GM19193 (cell line): Measurements from ENCODE around the gene IL10RB.

Experiments
- POLR2A ChIP-seq: IDR thresholded peaks from 4 replicates; pipeline ENCODE4 v1.6.1; 2011; ENCODE audit not compliant: insufficient read depth, insufficient read length; ENCODE audit errors: extremely low read depth

IL10RB gene

GRCh38 chr21:33257094-33257803 is 8.9 kb upstream of the IL10RB start:
- TF ChIP-seq POLR2A, result no peak

DNA sequence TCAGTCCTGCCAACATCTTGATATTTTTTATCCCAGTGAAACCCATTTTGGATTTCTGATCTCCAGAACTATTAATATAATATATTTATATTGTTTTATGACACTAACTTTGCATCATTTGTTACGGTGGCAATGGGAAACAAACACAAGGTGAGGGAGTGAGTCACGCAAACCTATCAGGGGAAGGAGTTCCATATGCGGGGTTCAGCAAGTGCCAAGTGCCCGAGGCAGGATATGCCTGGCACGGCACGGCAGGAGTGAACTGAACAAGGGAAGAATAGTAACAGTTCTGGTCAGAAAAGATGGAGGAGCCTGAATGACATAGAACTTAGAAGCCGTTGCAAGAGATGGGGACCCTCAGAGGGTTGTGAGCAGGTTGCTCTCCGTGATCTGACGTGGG is 7.7 kb upstream of the IL10RB start:
- TF ChIP-seq POLR2A, result no peak

GRCh38 chr21:33259428-33259827 is 6.7 kb upstream of the IL10RB start:
- no peak for TF ChIP-seq POLR2A

GRCh38 chr21:33259995-33260394 is 6.2 kb upstream of the IL10RB start:
- TF ChIP-seq POLR2A, result no peak

GRCh38 chr21:33261635-33262034 is 4.5 kb upstream of the IL10RB start:
- no peak for TF ChIP-seq POLR2A

- no peak for TF ChIP-seq POLR2A
These were observed 3.2 kb upstream of the IL10RB start for GRCh38 chr21:33262921-33263320.

GRCh38 chr21:33264561-33264960 is 1.6 kb upstream of the IL10RB start:
- TF ChIP-seq POLR2A, result no peak

DNA sequence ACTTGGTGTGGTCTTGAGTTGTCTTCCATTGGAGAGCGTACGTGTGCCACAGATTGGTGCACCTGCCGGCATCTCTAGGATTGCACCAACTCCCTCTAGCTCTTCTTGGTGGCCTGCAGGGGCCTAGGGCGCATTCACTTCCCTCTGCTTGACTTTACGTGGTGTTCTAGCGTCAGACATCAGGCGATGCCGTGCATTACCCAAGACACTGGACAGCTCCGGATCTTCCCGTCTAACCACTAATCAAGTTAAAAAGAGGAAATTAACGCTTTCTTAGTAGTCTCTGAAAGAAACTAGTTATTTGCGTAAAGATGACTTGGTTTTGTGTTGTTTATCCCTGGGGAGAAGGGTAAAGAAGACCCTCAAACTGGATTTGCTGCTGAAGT is 510 bp upstream of the IL10RB start:
- no peak for TF ChIP-seq POLR2A

GRCh38 chr21:33266789-33267135 is 595 bp downstream of the IL10RB start:
- peak; percentile 56 for TF ChIP-seq POLR2A

GRCh38 chr21:33267250-33267649 is 1.1 kb downstream of the IL10RB start:
- no peak for TF ChIP-seq POLR2A

- no peak for TF ChIP-seq POLR2A
These were observed 2.2 kb downstream of the IL10RB start for GRCh38 chr21:33268393-33268736.

DNA sequence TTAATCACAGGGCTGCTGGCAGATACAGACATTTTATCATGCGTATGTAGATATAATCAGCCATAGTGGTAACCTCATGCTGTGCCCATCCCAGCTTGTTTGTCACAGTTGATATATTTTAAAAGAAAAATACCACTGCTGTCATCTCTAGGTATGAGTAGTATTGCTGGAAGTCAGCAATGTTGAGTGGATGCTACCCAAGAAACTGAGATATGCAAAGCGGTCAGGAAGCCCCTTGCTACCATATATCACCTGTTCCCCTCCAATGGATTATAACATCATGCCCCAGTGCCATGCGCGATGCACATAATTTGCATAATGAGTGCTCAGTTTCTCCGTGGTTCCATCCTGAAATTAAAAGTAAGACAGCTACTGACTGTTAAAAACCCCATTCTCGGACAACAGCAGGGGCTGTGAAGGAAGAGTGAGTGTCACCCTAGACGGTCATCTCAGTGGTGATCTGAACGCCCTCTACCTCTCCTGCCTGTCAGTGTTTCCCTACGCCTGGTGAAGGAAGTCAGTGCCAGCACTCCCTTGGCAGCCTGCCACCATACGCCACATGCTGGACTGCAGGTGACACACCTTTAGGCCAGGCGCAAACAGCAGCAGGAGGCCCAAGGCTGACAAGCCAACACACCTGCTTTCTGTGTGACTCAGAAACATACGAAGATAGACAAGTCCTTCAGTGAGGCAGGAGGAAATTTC is 2.7 kb downstream of the IL10RB start:
- TF ChIP-seq POLR2A, result peak; percentile 57

GRCh38 chr21:33270986-33271385 is 4.8 kb downstream of the IL10RB start:
- no peak for TF ChIP-seq POLR2A

GRCh38 chr21:33273044-33273443 is 6.9 kb downstream of the IL10RB start:
- TF ChIP-seq POLR2A, result no peak

DNA sequence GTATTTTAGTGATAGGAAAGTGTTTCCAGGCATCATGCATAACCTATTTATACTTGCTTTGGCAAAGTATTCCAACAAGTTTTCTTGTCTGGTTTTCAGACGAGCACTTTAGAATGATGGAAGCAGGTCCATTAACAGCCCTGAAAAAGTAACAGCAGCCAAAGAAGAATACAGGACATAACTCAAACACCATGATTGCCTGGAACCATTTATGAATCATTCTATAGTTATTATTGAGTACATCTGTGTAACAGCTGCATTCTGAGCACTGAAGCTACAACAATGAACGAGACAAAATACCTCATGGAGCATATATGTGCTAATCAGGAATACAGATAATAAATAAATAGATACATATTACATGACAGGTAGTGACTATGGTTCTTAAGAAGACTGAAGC is 12.6 kb downstream of the IL10RB start:
- TF ChIP-seq POLR2A, result no peak

DNA sequence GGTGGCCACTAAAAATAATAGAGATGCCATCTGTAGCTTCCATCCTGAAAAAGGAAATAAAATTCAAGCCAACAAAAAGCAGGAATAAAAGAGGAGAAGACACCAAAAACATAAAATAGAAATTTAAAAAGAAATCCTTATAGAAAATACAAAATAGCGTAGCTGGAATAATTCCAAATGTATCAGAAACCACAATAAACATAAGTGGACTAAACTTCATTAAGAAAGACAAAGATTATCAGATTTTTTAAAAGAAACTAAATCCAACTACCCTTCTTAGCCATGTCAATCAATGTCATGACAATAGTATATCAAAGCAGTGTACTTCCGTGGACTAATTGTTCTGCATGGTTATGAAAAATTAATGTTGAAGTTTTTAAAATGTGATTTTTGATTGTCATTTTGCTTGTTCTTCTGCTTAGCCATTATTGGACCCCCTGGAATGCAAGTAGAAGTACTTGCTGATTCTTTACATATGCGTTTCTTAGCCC is 13.2 kb downstream of the IL10RB start:
- TF ChIP-seq POLR2A, result no peak
